ENCODE results near the gene MMP13.
"Not testable (repeated sequence)": the region's sequence is repeated elsewhere in the genome, so short reads cannot be mapped to it uniquely, and the experiment has no call there.

DNA sequence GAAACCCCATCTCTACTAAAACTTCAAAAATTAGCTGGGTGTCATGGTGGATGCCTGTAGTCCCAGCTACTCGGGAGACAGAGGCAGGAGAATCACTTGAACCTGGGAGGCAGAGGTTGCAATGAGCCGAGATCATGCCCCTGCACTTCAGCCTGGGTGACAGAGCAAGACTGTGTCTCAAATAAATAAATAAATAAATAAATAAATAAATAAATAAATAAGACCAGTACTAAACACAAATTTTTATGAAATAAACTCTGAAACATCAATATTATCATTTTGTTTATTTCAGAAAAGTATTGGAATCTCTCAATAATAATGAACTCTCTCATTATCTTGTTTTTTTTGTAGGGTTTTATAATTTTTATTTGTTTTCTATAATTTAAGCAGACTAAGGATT lies 18.2 kb upstream of the MMP13 start:
- TF ChIP-seq CTCF (IDR thresholded peaks at IDR 0.05; ENCODE audit: insufficient read depth, low read depth, low read length); EZH2 (IDR thresholded peaks at IDR 0.05; ENCODE audit: insufficient read depth, low read length): not testable (repeated sequence)

Measured in astrocyte (in vitro differentiated cells and primary cell).